ENCODE data around the gene SLC16A13. TPM values are rescaled to one million over a fixed set of nuclear protein-coding genes. Genes with fewer than 3 reads are reported as not detected.
"Not testable (repeated sequence)": the region's sequence is repeated elsewhere in the genome, so short reads cannot be mapped to it uniquely, and the experiment has no call there.

SLC16A13 gene
- total RNA-seq, 4 donors from 2014 or later: 2.7 to 5.6 (median 3.6) TPM

DNA sequence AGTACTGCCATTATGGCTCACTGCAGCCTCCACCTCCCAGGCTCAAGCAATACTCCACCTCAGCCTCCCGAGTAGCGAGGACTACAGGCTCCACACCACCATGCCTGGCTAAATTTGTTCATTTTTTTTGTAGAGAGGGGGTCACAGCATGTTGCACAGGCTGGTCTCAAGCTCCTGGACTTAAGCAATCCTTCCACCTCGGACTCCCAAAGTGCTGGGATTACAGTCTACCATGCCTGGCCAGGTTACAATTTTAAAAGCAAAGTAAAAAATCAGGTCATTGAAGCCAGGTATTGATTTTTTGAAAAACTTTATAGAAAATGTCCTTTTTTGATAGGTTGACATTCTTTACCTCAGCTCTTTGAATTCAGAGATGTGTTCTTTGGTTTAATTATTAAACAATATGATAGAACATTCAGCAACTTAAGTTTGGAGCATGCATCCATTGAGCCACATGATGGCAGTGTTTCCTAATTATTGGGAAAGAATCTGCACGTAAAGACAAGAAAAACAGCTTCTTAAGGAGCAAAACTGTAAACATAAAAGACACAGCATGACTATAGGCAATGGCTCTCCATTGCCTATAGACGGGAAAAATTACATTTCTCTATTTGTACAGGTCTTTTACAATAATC is 9.8 kb downstream of the SLC16A13 start:
- peaks cover 0 to 40% (median 2%) of the 10 kb centered on the region in 4 donors for H3K27me3 ChIP-seq
- intact Hi-C loops (cut with DNase I): no loop called here
- H3K27ac ChIP-seq: peak overlapping the region; percentile 80 to 95 (median 86)
- WGBS, 2 donors: 15 to 32% methylated on average over 4 to 5 of the region's 5 CpGs
- H3K4me1 ChIP-seq: peaks cover 30 to 65% (median 34%) of the 10 kb centered on the region in 3 donors
- TF ChIP-seq, protein P1, sequence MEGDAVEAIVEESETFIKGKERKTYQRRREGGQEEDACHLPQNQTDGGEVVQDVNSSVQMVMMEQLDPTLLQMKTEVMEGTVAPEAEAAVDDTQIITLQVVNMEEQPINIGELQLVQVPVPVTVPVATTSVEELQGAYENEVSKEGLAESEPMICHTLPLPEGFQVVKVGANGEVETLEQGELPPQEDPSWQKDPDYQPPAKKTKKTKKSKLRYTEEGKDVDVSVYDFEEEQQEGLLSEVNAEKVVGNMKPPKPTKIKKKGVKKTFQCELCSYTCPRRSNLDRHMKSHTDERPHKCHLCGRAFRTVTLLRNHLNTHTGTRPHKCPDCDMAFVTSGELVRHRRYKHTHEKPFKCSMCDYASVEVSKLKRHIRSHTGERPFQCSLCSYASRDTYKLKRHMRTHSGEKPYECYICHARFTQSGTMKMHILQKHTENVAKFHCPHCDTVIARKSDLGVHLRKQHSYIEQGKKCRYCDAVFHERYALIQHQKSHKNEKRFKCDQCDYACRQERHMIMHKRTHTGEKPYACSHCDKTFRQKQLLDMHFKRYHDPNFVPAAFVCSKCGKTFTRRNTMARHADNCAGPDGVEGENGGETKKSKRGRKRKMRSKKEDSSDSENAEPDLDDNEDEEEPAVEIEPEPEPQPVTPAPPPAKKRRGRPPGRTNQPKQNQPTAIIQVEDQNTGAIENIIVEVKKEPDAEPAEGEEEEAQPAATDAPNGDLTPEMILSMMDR (IDR thresholded peaks at IDR 0.05): peak; percentile 51 to 89 (median 78)
- no peak for TF ChIP-seq POLR2A (IDR thresholded peaks at IDR 0.05)
- no peak for DNase-seq
- peak overlapping the region; percentile 2 to 56 (median 40) for H3K4me3 ChIP-seq
- H3K36me3 ChIP-seq: no peaks in the 10 kb centered on the region
- H3K9me3 ChIP-seq: no peaks in the 10 kb centered on the region

DNA sequence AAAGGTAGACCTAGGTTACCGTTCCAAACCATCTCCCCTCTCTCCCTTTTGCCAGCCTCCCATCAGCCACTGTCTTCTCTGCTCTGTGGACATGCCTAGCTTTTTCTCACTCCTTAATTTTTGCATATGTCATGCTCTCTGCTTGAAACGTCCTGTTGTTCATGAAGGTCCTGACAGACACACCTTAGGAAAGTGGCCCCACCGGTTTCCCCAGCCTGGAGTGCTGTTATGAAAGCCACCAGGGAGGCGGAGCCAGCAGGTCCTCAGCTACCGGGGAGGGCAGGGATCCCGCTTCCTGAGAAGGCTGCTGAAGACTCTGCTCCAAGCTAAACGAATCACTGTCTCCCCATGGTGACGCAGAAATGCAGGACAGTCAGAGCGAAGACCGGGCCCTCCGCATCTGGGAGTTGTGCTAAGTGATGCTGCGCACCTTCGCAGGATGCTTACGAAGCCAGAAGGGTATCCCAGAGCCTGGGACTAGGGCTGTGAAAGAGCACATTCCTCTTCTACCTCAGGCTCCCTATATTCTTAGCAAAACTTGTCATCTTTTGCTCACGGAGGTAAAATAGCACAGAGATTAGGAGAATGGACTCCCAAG is 10.4 kb downstream of the SLC16A13 start:
- intact Hi-C loops (cut with DNase I): no loop called here
- Histone ChIP-seq H3K4me1 (peaks cover 30 to 65% (median 34%) of the 10 kb centered on the region in 3 donors), H3K36me3 (no peaks in the 10 kb centered on the region), H3K4me3 (peak overlapping the region; percentile 2 to 56 (median 40)), H3K9me3 (no peaks in the 10 kb centered on the region), H3K27me3 (peaks cover 0 to 40% (median 2%) of the 10 kb centered on the region in 4 donors), H3K27ac (peak overlapping the region; percentile 80 to 95 (median 86))
- no peak for DNase-seq
- TF ChIP-seq, protein P1 (IDR thresholded peaks at IDR 0.05): peak in 2 of 6 experiments; percentile 2 to 7
- no peak for TF ChIP-seq POLR2A (IDR thresholded peaks at IDR 0.05)
- WGBS, 2 donors: 4 to 14% methylated on average over 5 to 14 of the region's 15 CpGs

DNA sequence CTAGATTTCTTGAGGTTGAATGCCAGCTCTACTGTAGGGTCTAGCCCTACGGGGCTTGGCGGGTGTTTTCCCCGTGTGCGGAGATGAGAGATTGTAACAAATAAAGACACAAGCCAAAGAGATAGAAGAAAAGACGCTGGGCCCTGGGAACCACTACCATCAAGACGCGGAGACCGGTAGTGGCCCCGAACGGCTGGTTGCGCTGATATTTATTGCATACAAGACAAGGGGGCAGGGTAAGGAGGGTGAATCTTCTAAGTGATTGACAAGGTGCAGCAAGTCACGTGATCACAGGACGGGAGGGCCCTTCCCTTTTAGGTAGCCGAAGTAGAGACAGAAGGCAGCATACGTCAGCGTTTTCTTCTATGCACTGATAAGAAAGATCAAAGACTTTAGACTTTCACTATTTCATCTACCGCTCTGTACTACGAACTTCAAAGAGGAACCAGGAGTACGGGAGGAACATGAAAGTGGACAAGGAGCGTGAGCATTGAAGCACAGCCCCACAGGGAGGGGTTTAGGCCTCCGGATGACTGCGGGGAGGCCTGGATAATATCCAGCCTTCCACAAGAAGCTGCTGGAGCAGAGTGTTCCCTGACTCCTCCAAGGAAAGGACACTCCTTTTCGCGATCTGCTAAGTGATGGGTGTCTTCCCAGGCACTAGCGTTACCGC is 11.0 kb downstream of the SLC16A13 start:
- intact Hi-C loops (cut with DNase I); DNase-seq; H3K36me3 ChIP-seq; H3K9me3 ChIP-seq: not testable (repeated sequence)
- 6 to 18% methylated on average over 26 of the region's 26 CpGs for WGBS, 2 donors
- TF ChIP-seq POLR2A (IDR thresholded peaks at IDR 0.05): peak in 1 of 4 donors; percentile 25
- peaks cover 30 to 62% (median 34%) of the 10 kb centered on the region in 3 donors for H3K4me1 ChIP-seq
- peak overlapping the region; percentile 2 to 56 (median 40) for H3K4me3 ChIP-seq
- peak overlapping the region; percentile 80 to 95 (median 86) for H3K27ac ChIP-seq
- H3K27me3 ChIP-seq: peaks cover 0 to 39% (median 2%) of the 10 kb centered on the region in 4 donors

DNA sequence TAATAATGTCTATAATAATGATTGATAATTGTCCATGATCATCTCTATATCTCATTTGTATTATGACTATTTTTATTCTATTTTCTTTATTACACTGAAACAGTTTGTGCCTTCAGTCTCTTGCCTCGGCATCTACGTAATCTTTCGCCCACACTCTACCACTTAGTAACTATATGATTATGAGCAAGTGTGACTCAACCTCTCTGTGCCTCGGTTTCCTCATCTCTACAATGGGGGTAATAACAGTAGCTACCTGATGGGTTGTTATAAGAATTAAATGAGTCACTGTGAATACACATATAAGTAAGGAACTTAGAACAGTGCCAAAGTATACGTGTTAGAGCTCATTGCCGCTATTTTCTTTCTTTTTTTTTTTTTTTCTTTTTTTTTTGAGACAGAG is 11.8 kb downstream of the SLC16A13 start:
- TF ChIP-seq, protein P1 (IDR thresholded peaks at IDR 0.05): no peak
- no peak for TF ChIP-seq POLR2A (IDR thresholded peaks at IDR 0.05)
- Histone ChIP-seq H3K36me3 (no peaks in the 10 kb centered on the region), H3K4me3 (peak overlapping the region in 1 of 4 donors; percentile 36), H3K27me3 (peaks cover 0 to 32% (median 2%) of the 10 kb centered on the region in 4 donors), H3K9me3 (no peaks in the 10 kb centered on the region), H3K4me1 (peaks cover 23 to 58% (median 26%) of the 10 kb centered on the region in 3 donors), H3K27ac (peak overlapping the region in 3 of 4 donors; percentile 80 to 95 (median 89))
- WGBS, 2 donors: 29 to 40% methylated on average over 6 of the region's 6 CpGs
- intact Hi-C loops (cut with DNase I): no loop called here
- DNase-seq: no peak

DNA sequence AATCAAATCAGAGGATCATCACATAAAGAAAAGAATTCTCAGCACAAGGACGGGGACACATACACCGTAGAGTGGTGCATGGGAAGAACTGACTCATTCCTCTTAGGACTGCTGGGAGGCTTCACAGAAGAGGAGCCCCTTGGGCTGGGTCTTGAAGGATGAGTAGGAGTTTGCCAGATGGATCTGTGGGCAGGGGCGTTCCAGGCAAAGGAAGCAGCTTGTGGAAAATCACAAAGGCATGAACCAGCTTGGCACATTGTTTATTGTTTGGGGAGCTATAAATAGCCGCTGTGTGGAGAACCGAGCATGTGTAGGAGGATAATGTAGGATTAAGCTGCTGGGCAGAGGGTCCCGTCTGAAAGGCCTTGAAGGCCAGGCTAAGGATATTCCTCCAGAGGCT is 13.2 kb downstream of the SLC16A13 start:
- 57 to 65% methylated on average over 6 of the region's 6 CpGs for WGBS, 2 donors
- H3K9me3 ChIP-seq: no peaks in the 10 kb centered on the region
- no peak overlapping the region for H3K27ac ChIP-seq
- no peaks in the 10 kb centered on the region for H3K36me3 ChIP-seq
- H3K4me3 ChIP-seq: no peak overlapping the region
- intact Hi-C loops (cut with DNase I): no loop called here
- TF ChIP-seq, protein P1 (IDR thresholded peaks at IDR 0.05): no peak
- TF ChIP-seq POLR2A (IDR thresholded peaks at IDR 0.05): no peak
- H3K27me3 ChIP-seq: peaks cover 0 to 18% (median 0%) of the 10 kb centered on the region in 4 donors
- no peak for DNase-seq
- H3K4me1 ChIP-seq: peaks cover 10 to 44% (median 12%) of the 10 kb centered on the region in 3 donors

DNA sequence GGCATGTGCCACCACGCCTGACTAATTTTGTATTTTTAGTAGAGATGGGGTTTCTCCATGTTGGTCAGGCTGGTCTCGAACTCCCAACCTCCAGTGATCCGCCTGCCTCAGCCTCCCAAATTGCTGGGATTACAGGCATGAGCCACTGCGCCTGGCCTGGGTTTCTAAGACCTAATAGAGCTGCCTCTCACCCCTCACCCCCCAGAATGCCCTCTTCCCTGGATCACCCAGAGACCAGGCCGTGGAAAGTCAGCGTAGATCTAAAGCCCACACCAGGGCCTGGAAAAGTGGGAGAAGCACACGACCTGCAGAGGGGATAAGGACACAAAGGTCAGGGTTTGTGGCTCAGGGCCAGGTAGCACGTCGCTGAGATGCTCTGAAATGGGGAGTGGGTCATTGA is 14.8 kb downstream of the SLC16A13 start:
- H3K36me3 ChIP-seq, DNase-seq, H3K4me3 ChIP-seq, H3K9me3 ChIP-seq, H3K27ac ChIP-seq, H3K27me3 ChIP-seq: not testable (repeated sequence)
- WGBS, 2 donors: 72 to 80% methylated on average over 1 to 8 of the region's 9 CpGs
- peaks cover 7 to 28% (median 11%) of the 10 kb centered on the region in 3 donors for H3K4me1 ChIP-seq
- intact Hi-C loops (cut with DNase I): loop anchor here (5.0 kb wide), 1 partner anchor 87 kb away; no protein-coding TSS in a partner anchor
